SK-N-SH treated with all-trans-retinoic acid at 6 μM for 48 hours (cell line): ENCODE measurements around the gene NKD2.

ENCODE experiments used
- ARNTL ChIP-seq: fragments of 450-650 bp; formaldehyde crosslinking; IDR thresholded peaks from 2 replicates; pipeline ENCODE4 v1.5.0; 2020; ENCODE audit warnings: low read depth, mild to moderate bottlenecking, moderate library complexity, borderline replicate concordance
- GLIS3 ChIP-seq: fragments of 250-450 bp; sonication (Bioruptor Pico); IDR thresholded peaks from 2 replicates; pipeline ENCODE4 v1.5.0; 2020; ENCODE audit warnings: mild to moderate bottlenecking, moderate library complexity
- OSR1 ChIP-seq: fragments of 250-450 bp; sonication (Bioruptor Pico); IDR thresholded peaks from 2 replicates; pipeline ENCODE4 v1.8.0; 2022; ENCODE audit warnings: moderate library complexity, mild to moderate bottlenecking, inconsistent platforms
- RARB ChIP-seq: fragments of 250-450 bp; sonication (Bioruptor Pico); IDR thresholded peaks from 2 replicates; pipeline ENCODE4 v1.8.0; 2021; ENCODE audit warnings: mild to moderate bottlenecking, moderate library complexity
- ZC3H10 ChIP-seq: fragments of 250-450 bp; sonication (Bioruptor Pico); IDR thresholded peaks from 2 replicates; pipeline ENCODE4 v1.5.1; 2021; ENCODE audit warnings: mild to moderate bottlenecking, moderate library complexity
- ZFP30 ChIP-seq: fragments of 450-650 bp; formaldehyde crosslinking; IDR thresholded peaks from 2 replicates; pipeline ENCODE4 v1.5.0; 2022; ENCODE audit warnings: mild to moderate bottlenecking, moderate library complexity
- ZNF70 ChIP-seq: fragments of 450-650 bp; formaldehyde crosslinking; IDR thresholded peaks from 2 replicates; pipeline ENCODE4 v1.5.0; 2020; ENCODE audit warnings: mild to moderate bottlenecking, moderate library complexity
- ZNF8 ChIP-seq: fragments of 450-650 bp; formaldehyde crosslinking; IDR thresholded peaks from 2 replicates; pipeline ENCODE4 v1.5.0; 2020; ENCODE audit warnings: mild to moderate bottlenecking, moderate library complexity
- TF ChIP-seq, protein P1 (sequence below): fragments of 250-450 bp; sonication (Bioruptor Pico); IDR thresholded peaks from 2 replicates; pipeline ENCODE4 v1.8.0; 2020; ENCODE audit warnings: mild to moderate bottlenecking, moderate library complexity, borderline replicate concordance
- TF ChIP-seq, protein P2 (sequence below): fragments of 250-450 bp; sonication (Bioruptor Pico); IDR thresholded peaks from 2 replicates; pipeline ENCODE4 v1.5.0; 2020; ENCODE audit warnings: mild to moderate bottlenecking, moderate library complexity

DNA sequence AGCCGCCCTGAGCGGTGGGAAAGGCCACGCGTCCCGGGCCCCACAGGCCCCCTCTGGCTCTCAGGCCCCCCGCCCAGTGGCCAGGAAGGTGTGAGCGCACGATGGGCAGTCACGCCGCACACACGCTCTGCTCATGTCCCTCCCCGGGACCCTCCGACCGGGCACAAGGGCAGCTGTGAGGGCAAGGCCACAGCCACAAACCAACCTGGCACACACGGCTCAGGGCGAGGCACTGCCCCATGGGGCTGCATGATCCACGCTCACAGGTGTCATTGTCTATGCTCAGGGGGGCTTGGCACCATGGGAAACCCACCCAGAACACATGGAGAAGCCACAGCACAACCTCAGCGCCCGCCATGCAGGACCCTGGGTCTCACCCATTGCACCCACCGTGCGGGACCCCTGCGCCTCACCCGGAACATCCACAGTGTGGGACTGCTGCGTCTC is 52.0 kb downstream of the NKD2 start:
- TF ChIP-seq GLIS3 (CRISPR knock-in tag) = no peak
- TF ChIP-seq, protein P1, sequence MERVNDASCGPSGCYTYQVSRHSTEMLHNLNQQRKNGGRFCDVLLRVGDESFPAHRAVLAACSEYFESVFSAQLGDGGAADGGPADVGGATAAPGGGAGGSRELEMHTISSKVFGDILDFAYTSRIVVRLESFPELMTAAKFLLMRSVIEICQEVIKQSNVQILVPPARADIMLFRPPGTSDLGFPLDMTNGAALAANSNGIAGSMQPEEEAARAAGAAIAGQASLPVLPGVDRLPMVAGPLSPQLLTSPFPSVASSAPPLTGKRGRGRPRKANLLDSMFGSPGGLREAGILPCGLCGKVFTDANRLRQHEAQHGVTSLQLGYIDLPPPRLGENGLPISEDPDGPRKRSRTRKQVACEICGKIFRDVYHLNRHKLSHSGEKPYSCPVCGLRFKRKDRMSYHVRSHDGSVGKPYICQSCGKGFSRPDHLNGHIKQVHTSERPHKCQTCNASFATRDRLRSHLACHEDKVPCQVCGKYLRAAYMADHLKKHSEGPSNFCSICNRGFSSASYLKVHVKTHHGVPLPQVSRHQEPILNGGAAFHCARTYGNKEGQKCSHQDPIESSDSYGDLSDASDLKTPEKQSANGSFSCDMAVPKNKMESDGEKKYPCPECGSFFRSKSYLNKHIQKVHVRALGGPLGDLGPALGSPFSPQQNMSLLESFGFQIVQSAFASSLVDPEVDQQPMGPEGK (CRISPR knock-in tag) = no peak
- no peak for TF ChIP-seq ZFP30 (CRISPR knock-in tag)
- no peak for TF ChIP-seq RARB (CRISPR knock-in tag)
- TF ChIP-seq ZC3H10 (CRISPR knock-in tag) = no peak
- TF ChIP-seq, protein P2, sequence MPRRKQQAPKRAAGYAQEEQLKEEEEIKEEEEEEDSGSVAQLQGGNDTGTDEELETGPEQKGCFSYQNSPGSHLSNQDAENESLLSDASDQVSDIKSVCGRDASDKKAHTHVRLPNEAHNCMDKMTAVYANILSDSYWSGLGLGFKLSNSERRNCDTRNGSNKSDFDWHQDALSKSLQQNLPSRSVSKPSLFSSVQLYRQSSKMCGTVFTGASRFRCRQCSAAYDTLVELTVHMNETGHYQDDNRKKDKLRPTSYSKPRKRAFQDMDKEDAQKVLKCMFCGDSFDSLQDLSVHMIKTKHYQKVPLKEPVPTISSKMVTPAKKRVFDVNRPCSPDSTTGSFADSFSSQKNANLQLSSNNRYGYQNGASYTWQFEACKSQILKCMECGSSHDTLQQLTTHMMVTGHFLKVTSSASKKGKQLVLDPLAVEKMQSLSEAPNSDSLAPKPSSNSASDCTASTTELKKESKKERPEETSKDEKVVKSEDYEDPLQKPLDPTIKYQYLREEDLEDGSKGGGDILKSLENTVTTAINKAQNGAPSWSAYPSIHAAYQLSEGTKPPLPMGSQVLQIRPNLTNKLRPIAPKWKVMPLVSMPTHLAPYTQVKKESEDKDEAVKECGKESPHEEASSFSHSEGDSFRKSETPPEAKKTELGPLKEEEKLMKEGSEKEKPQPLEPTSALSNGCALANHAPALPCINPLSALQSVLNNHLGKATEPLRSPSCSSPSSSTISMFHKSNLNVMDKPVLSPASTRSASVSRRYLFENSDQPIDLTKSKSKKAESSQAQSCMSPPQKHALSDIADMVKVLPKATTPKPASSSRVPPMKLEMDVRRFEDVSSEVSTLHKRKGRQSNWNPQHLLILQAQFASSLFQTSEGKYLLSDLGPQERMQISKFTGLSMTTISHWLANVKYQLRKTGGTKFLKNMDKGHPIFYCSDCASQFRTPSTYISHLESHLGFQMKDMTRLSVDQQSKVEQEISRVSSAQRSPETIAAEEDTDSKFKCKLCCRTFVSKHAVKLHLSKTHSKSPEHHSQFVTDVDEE (CRISPR knock-in tag) = no peak
- TF ChIP-seq ARNTL (CRISPR knock-in tag) = no peak
- no peak for TF ChIP-seq ZNF70 (CRISPR knock-in tag)
- TF ChIP-seq ZNF8 (CRISPR knock-in tag) = no peak
- TF ChIP-seq OSR1 (CRISPR knock-in tag) = no peak
